ENCODE measurements around the gene HLA-A.

- TF ChIP-seq CTCF (IDR thresholded peaks at IDR 0.05 in 2 of 3, conservative IDR thresholded peaks at IDR 0.05 in 1 of 3; ENCODE audit: insufficient read depth in 2 of 3, low read depth in 1 of 3, low read length in 3 of 3): no peak
- TF ChIP-seq GATA2 (CRISPR knock-in tag; IDR thresholded peaks at IDR 0.05): no peak
- TF ChIP-seq DDX20 (tag; IDR thresholded peaks at IDR 0.05; ENCODE audit: low read depth): no peak
- peak; percentile 78; the same call in 1 of the 2 replicates for TF ChIP-seq ZBTB26 (CRISPR knock-in tag; IDR thresholded peaks at IDR 0.05)
- no peak for TF ChIP-seq ATF2 (CRISPR knock-in tag; IDR thresholded peaks at IDR 0.05)
- TF ChIP-seq NR1H2 (CRISPR knock-in tag; IDR thresholded peaks at IDR 0.05): no peak
- no peak for TF ChIP-seq EZH2 (IDR thresholded peaks at IDR 0.05; ENCODE audit: borderline replicate concordance, low read depth, low read length)
- no peak for TF ChIP-seq JUND (IDR thresholded peaks at IDR 0.05; ENCODE audit: borderline replicate concordance, low read depth, low read length)
- TF ChIP-seq JUND (tag; IDR thresholded peaks at IDR 0.05; ENCODE audit: borderline replicate concordance, low read depth, low read length): peak; percentile 34; the same call in 1 of the 3 replicates
- TF ChIP-seq FOXA3 (CRISPR knock-in tag; conservative IDR thresholded peaks at IDR 0.05 in 1 of 2, IDR thresholded peaks at IDR 0.05 in 1 of 2): peak in 1 of 2 experiments; percentile 34; a peak in 1 of 4 replicates
- peak; percentile 51 for TF ChIP-seq SMAD1 (IDR thresholded peaks at IDR 0.05; ENCODE audit: low read depth, low read length, partially characterized antibody)
- TF ChIP-seq MXI1 (IDR thresholded peaks at IDR 0.05; ENCODE audit: low read depth, low read length): no peak
These were observed 23.7 kb downstream of the HLA-A start for GRCh38 chr6:29965873-29966601.
